Measurements from ENCODE around the gene ABCF3.

Gene ABCF3

GRCh38 chr3:184172681-184173373, 13.2 kb upstream of the ABCF3 start:
- CTCF ChIA-PET: interaction anchor here (1.9 kb wide), 1 partner anchor 55 kb away, joined by 7 read pairs; no protein-coding TSS in a partner anchor
- Histone ChIP-seq H3K9me3 (ENCODE audit: control insufficient read depth, insufficient read depth, low read depth, low read length) (no peaks in the 10 kb centered on the region), H3K27ac (ENCODE audit: extremely low read depth, low read depth, low read length) (no peak overlapping the region), H3K4me3 (ENCODE audit: low read depth, low read length) (no peak overlapping the region), H3K4me1 (ENCODE audit: control insufficient read depth, insufficient read depth, low read length) (peaks cover 3% of the 10 kb centered on the region; the same call in 1 of the 2 replicates), H3K36me3 (ENCODE audit: control insufficient read depth in 2 of 2, insufficient read depth in 1 of 2, low read length in 2 of 2) (peaks cover 0 to 62% of the 10 kb centered on the region in 2 experiments; a peak in 2 of 3 replicates)
- TF ChIP-seq ZBTB17 (tag by site-specific recombination; IDR thresholded peaks at IDR 0.05) (peak; percentile 87), ZNF529 (tag by site-specific recombination; IDR thresholded peaks at IDR 0.05; ENCODE audit: insufficient replicate concordance) (no peak)
- POLR2A ChIA-PET: interaction anchor here (1.0 to 2.8 kb wide), 4 partner anchors 9 to 39 kb away, joined by 4 to 15 read pairs (median 8); partner anchors contain the start of genes ABCF3 and EIF2B5

- Histone ChIP-seq H3K36me3 (ENCODE audit: control insufficient read depth in 2 of 2, insufficient read depth in 1 of 2, low read length in 2 of 2) (peaks cover 0 to 62% of the 10 kb centered on the region in 2 experiments; a peak in 2 of 3 replicates), H3K9me3 (ENCODE audit: control insufficient read depth, insufficient read depth, low read depth, low read length) (no peaks in the 10 kb centered on the region), H3K4me1 (ENCODE audit: control insufficient read depth, insufficient read depth, low read length) (peaks cover 3% of the 10 kb centered on the region; the same call in 1 of the 2 replicates), H3K4me3 (ENCODE audit: low read depth, low read length) (no peak overlapping the region), H3K27ac (ENCODE audit: extremely low read depth, low read depth, low read length) (no peak overlapping the region)
- CTCF ChIA-PET: interaction anchor here (1.9 kb wide), 1 partner anchor 54 kb away, joined by 7 read pairs; no protein-coding TSS in a partner anchor
- TF ChIP-seq ZNF394 (tag by site-specific recombination; IDR thresholded peaks at IDR 0.05; ENCODE audit: borderline replicate concordance) (no peak), ZNF664 (tag by site-specific recombination; IDR thresholded peaks at IDR 0.05) (peak; percentile 82), ZNF146 (tag by site-specific recombination; IDR thresholded peaks at IDR 0.05) (no peak), ZNF239 (tag by site-specific recombination; IDR thresholded peaks at IDR 0.05) (no peak), ZNF501 (tag by site-specific recombination; IDR thresholded peaks at IDR 0.05) (no peak)
- POLR2A ChIA-PET: interaction anchor here (1.0 to 2.8 kb wide), 4 partner anchors 9 to 39 kb away, joined by 4 to 15 read pairs (median 8); partner anchors contain the start of genes ABCF3 and EIF2B5
Observed at GRCh38 chr3:184173374-184173722, 12.7 kb upstream of the ABCF3 start.

DNA sequence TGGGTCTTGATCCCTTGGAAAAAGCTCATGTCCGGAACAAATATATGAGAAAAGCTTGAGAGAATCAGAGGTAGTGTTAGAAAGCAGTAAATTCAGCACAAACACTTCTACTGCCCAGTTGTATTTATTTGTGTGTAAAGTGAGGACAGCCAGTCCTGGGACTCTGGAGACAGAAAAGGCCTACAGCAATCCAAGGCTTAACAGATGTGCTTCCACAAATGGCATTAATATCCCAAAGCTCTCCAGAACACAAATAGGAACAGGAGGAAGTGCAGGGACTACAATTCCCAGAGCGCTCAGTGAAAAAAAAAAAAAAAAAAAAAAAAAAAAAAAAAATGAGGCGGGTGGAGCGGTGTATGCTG, 11.7 kb upstream of the ABCF3 start:
- POLR2A ChIA-PET: interaction anchor here (0.6 to 2.8 kb wide), 7 partner anchors 10 to 308 kb away, joined by 5 to 15 read pairs (median 6); partner anchors contain the start of genes ABCF3, DVL3 and EIF2B5
- peaks cover 3% of the 10 kb centered on the region; the same call in 1 of the 2 replicates for H3K4me1 ChIP-seq (ENCODE audit: control insufficient read depth, insufficient read depth, low read length)
- H3K27ac ChIP-seq (ENCODE audit: extremely low read depth, low read depth, low read length): no peak overlapping the region
- CTCF ChIA-PET: interaction anchor here (1.9 kb wide), 1 partner anchor 53 kb away, joined by 7 read pairs; no protein-coding TSS in a partner anchor
- peaks cover 0 to 62% of the 10 kb centered on the region in 2 experiments; a peak in 2 of 3 replicates for H3K36me3 ChIP-seq (ENCODE audit: control insufficient read depth in 2 of 2, insufficient read depth in 1 of 2, low read length in 2 of 2)
- TF ChIP-seq ZNF23 (tag by site-specific recombination; IDR thresholded peaks at IDR 0.05; ENCODE audit: borderline replicate concordance): no peak
- TF ChIP-seq, protein P1, sequence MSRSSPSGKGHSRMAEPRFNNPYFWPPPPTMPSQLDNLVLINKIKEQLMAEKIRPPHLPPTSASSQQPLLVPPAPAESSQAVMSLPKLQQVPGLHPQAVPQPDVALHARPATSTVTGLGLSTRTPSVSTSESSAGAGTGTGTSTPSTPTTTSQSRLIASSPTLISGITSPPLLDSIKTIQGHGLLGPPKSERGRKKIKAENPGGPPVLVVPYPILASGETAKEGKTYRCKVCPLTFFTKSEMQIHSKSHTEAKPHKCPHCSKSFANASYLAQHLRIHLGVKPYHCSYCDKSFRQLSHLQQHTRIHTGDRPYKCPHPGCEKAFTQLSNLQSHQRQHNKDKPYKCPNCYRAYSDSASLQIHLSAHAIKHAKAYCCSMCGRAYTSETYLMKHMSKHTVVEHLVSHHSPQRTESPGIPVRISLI (tag by site-specific recombination; IDR thresholded peaks at IDR 0.05): peak; percentile 100
- peak overlapping the region; percentile 9; the same call in 1 of the 2 replicates for H3K4me3 ChIP-seq (ENCODE audit: low read depth, low read length)
- H3K9me3 ChIP-seq (ENCODE audit: control insufficient read depth, insufficient read depth, low read depth, low read length): no peaks in the 10 kb centered on the region

GRCh38 chr3:184174646-184175492, 11.1 kb upstream of the ABCF3 start, which contains the start of gene AP2M1:
TSS of gene AP2M1 (plus strand) at chr3:184174855. CDS start at chr3:184176994, 2,139 bp downstream.
- H3K36me3 ChIP-seq (ENCODE audit: control insufficient read depth in 2 of 2, insufficient read depth in 1 of 2, low read length in 2 of 2): peaks cover 4 to 62% of the 10 kb centered on the region in 2 experiments; a peak in 2 of 3 replicates
- H3K4me3 ChIP-seq (ENCODE audit: low read depth, low read length): peak within 1 kb of the TSS; percentile 96
- CTCF ChIA-PET: interaction anchor here (0.6 to 1.9 kb wide), 2 partner anchors 53 to 156 kb away, joined by 5 to 7 read pairs; no protein-coding TSS in a partner anchor
- peaks cover 3% of the 10 kb centered on the region; the same call in 1 of the 2 replicates for H3K4me1 ChIP-seq (ENCODE audit: control insufficient read depth, insufficient read depth, low read length)
- POLR2A ChIA-PET: interaction anchor here (0.6 to 2.8 kb wide), 7 partner anchors 9 to 309 kb away, joined by 5 to 15 read pairs (median 6); partner anchors contain the start of genes ABCF3, DVL3 and EIF2B5
- no peaks in the 10 kb centered on the region for H3K9me3 ChIP-seq (ENCODE audit: control insufficient read depth, insufficient read depth, low read depth, low read length)
- H3K27ac ChIP-seq (ENCODE audit: extremely low read depth, low read depth, low read length): peak within 1 kb of the TSS; percentile 78
- TF ChIP-seq ZNF670 (tag by site-specific recombination; IDR thresholded peaks at IDR 0.05; ENCODE audit: low read depth) (no peak), ZNF274 (IDR thresholded peaks at IDR 0.05; ENCODE audit: low read length) (no peak), ZNF274 (tag by site-specific recombination; IDR thresholded peaks at IDR 0.05; ENCODE audit: borderline replicate concordance) (no peak), ZSCAN23 (tag by site-specific recombination; IDR thresholded peaks at IDR 0.05) (no peak), ZNF843 (tag by site-specific recombination; IDR thresholded peaks at IDR 0.05) (no peak), ZNF266 (tag by site-specific recombination; IDR thresholded peaks at IDR 0.05; ENCODE audit: low read depth) (no peak), KLF1 (tag by site-specific recombination; IDR thresholded peaks at IDR 0.05) (peak; percentile 51), MZF1 (tag by site-specific recombination; IDR thresholded peaks at IDR 0.05; ENCODE audit: borderline replicate concordance) (no peak), ZBTB17 (tag by site-specific recombination; IDR thresholded peaks at IDR 0.05) (peak; percentile 67), ZBTB20 (tag by site-specific recombination; IDR thresholded peaks at IDR 0.05) (peak; percentile 96), ZBTB8A (tag by site-specific recombination; IDR thresholded peaks at IDR 0.05) (peak; percentile 79), TRIM28 (IDR thresholded peaks at IDR 0.05; ENCODE audit: borderline replicate concordance, low read length) (no peak), ZNF146 (tag by site-specific recombination; IDR thresholded peaks at IDR 0.05) (no peak), ZNF473 (tag by site-specific recombination; IDR thresholded peaks at IDR 0.05) (no peak), ZBTB1 (tag by site-specific recombination; IDR thresholded peaks at IDR 0.05) (no peak), KLF8 (tag by site-specific recombination; IDR thresholded peaks at IDR 0.05) (peak; percentile 84), ZNF23 (tag by site-specific recombination; IDR thresholded peaks at IDR 0.05; ENCODE audit: borderline replicate concordance) (no peak), ZNF596 (tag by site-specific recombination; IDR thresholded peaks at IDR 0.05) (no peak), KLF10 (tag by site-specific recombination; IDR thresholded peaks at IDR 0.05) (0 out of 2 replicates have a peak, but pooled peaks have one; percentile 23)
